Trophoblast cell (in vitro differentiated cells and primary cell): ENCODE results near the gene CFI.

Experiments
- DNase-seq, 2 donors: peaks; one replicate each; pipeline ENCODE4 v3.0.0-alpha.2; 2016
- H2AFZ ChIP-seq: 2 replicates; pipeline ENCODE4 v1.6.1; 2013; ENCODE audit warnings: low read length, moderate library complexity, mild to moderate bottlenecking; ENCODE audit not compliant: insufficient read depth, poor library complexity
- H2AK5ac ChIP-seq: 2 replicates; pipeline ENCODE4 v1.6.1; 2013; ENCODE audit warnings: mild to moderate bottlenecking, low read length
- H2BK120ac ChIP-seq: 2 replicates; pipeline ENCODE4 v1.6.1; 2013; ENCODE audit warnings: low read length, mild to moderate bottlenecking, moderate library complexity; ENCODE audit not compliant: insufficient read depth, poor library complexity
- H2BK12ac ChIP-seq: 2 replicates; pipeline ENCODE4 v1.6.1; 2013; ENCODE audit warnings: mild to moderate bottlenecking, low read length, moderate library complexity
- H2BK5ac ChIP-seq: 2 replicates; pipeline ENCODE4 v1.6.1; 2013; ENCODE audit warnings: low read length, low read depth, moderate library complexity, mild to moderate bottlenecking; ENCODE audit not compliant: poor library complexity
- H3K14ac ChIP-seq: 2 replicates; pipeline ENCODE4 v1.6.1; 2013; ENCODE audit warnings: mild to moderate bottlenecking, low read length
- H3K18ac ChIP-seq: 2 replicates; pipeline ENCODE4 v1.6.1; 2013; ENCODE audit warnings: mild to moderate bottlenecking, low read length
- H3K23ac ChIP-seq: 2 replicates; pipeline ENCODE4 v1.6.1; 2013; ENCODE audit warnings: low read length
- H3K27ac ChIP-seq: 2 replicates; pipeline ENCODE4 v1.5.1; 2013; ENCODE audit warnings: low read depth, mild to moderate bottlenecking, inconsistent platforms, low read length, moderate library complexity
- H3K27me3 ChIP-seq: 2 replicates; pipeline ENCODE4 v1.6.1; 2013; ENCODE audit warnings: inconsistent platforms, mild to moderate bottlenecking, low read length, moderate library complexity; ENCODE audit not compliant: insufficient read depth
- H3K36me3 ChIP-seq, 2 experiments: 1 replicate in 1 of 2; 2 replicates in 1 of 2; pipeline ENCODE4 v1.6.1; 2013; ENCODE audit warnings: low read length in 2 of 2, mild to moderate bottlenecking in 2 of 2, moderate library complexity in 1 of 2; ENCODE audit not compliant: insufficient read depth in 2 of 2, control insufficient read depth in 1 of 2
- H3K4ac ChIP-seq: 2 replicates; pipeline ENCODE4 v1.6.1; 2013; ENCODE audit warnings: low read depth, mild to moderate bottlenecking, low read length, moderate library complexity
- H3K4me1 ChIP-seq, 2 experiments: 1 replicate in 1 of 2; 2 replicates in 1 of 2; pipeline ENCODE4 v1.6.1; 2013; ENCODE audit warnings: low read length in 2 of 2, mild to moderate bottlenecking in 2 of 2, moderate library complexity in 1 of 2; ENCODE audit not compliant: insufficient read depth in 2 of 2, control insufficient read depth in 1 of 2
- H3K4me2 ChIP-seq: 2 replicates; pipeline ENCODE4 v1.6.1; 2013; ENCODE audit warnings: inconsistent platforms, mild to moderate bottlenecking, low read length, moderate library complexity
- H3K4me3 ChIP-seq: 2 replicates; pipeline ENCODE4 v1.5.1; 2013; ENCODE audit warnings: mild to moderate bottlenecking, low read depth, low read length, inconsistent platforms
- H3K79me1 ChIP-seq: one replicate; pipeline ENCODE4 v1.6.1; 2013; ENCODE audit warnings: low read length
- H3K79me2 ChIP-seq: 2 replicates; pipeline ENCODE4 v1.6.1; 2013; ENCODE audit warnings: low read length, mild to moderate bottlenecking; ENCODE audit not compliant: control insufficient read depth, insufficient read depth, poor library complexity
- H3K9ac ChIP-seq: 2 replicates; pipeline ENCODE4 v1.6.1; 2013; ENCODE audit warnings: mild to moderate bottlenecking, low read length
- H3K9me3 ChIP-seq: 2 replicates; pipeline ENCODE4 v1.6.1; 2013; ENCODE audit warnings: low read depth, mild to moderate bottlenecking, control low read depth, inconsistent platforms, low read length; ENCODE audit not compliant: insufficient read depth
- H4K12ac ChIP-seq: 2 replicates; pipeline ENCODE4 v1.6.1; 2013; ENCODE audit warnings: low read depth, mild to moderate bottlenecking, low read length, moderate library complexity
- H4K8ac ChIP-seq: 2 replicates; pipeline ENCODE4 v1.6.1; 2013; ENCODE audit warnings: low read depth, mild to moderate bottlenecking, low read length, moderate library complexity
- H4K91ac ChIP-seq: one replicate; pipeline ENCODE4 v1.6.1; 2013; ENCODE audit warnings: low read depth, mild to moderate bottlenecking, low read length, moderate library complexity
- WGBS: extraction: QIAGEN DNeasy Blood & Tissue Kit; methylation state at CpG from one replicate; pipeline ENCODE4 v1.1.7; 2013; ENCODE audit warnings: missing lambda C conversion rate; ENCODE audit not compliant: insufficient read length, insufficient coverage; ENCODE audit errors: extremely low coverage; 5-methylcytosine and 5-hydroxymethylcytosine counted together

The CFI gene

DNA sequence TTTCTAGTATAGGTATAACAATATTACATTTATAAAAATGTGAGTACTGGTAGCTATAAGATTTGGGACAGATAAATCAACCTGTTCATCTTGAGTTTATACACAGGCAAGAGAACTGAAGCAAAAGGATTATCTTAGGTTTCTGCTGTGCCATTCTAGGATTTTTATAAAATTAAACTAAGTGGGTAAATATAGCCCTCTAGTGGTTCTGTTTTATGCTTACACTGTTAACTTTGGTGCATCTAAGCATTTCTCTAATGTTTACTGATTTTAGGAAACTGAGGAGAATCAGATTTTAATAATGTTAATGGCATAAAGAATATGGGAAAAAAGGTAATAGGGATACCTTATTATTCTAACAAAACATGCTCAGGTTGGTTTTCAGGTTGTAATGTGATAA, 24.9 kb upstream of the CFI start:
- H3K27me3 ChIP-seq: no peaks in the 10 kb centered on the region
- peak in 1 of 2 donors; percentile 59 for DNase-seq
- no peaks in the 10 kb centered on the region for H3K79me2 ChIP-seq
- H4K8ac ChIP-seq: no peak overlapping the region
- no peak overlapping the region for H2BK12ac ChIP-seq
- H3K9ac ChIP-seq: no peak overlapping the region
- no peak overlapping the region for H3K4me3 ChIP-seq
- H3K4me1 ChIP-seq: no peaks in the 10 kb centered on the region
- no peak overlapping the region for H2BK120ac ChIP-seq
- H3K79me1 ChIP-seq: no peaks in the 10 kb centered on the region
- H4K12ac ChIP-seq: no peak overlapping the region
- no peaks in the 10 kb centered on the region for H3K9me3 ChIP-seq
- no peak overlapping the region for H4K91ac ChIP-seq
- H3K23ac ChIP-seq: no peak overlapping the region
- H3K14ac ChIP-seq: no peak overlapping the region
- no peak overlapping the region for H2AK5ac ChIP-seq
- no peak overlapping the region for H3K18ac ChIP-seq
- H2BK5ac ChIP-seq: no peak overlapping the region
- H3K36me3 ChIP-seq: peaks cover 4 to 6% of the 10 kb centered on the region in 2 experiments
- H2AFZ ChIP-seq: no peak overlapping the region
- H3K4ac ChIP-seq: no peak overlapping the region
- no peak overlapping the region for H3K4me2 ChIP-seq
- no peak overlapping the region for H3K27ac ChIP-seq

DNA sequence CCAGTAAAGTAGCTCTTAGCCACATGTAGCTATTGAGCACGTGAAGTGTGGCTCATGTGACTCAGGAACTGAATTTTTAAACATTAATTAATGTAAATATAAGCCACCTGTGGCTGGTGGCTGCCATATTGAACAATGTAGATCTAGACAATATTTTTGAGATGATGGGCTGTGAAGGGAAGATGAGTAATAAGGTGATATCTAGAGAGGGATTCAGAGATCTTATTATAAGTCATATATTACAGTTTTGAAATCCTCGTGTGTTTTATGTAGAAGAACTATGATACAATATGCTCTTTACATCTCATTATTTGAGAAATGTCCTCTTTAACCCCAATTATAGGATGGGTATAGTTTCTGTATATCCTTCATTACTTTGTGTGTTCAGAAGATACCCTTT, 19.4 kb upstream of the CFI start:
- H3K79me2 ChIP-seq: no peaks in the 10 kb centered on the region
- no peak overlapping the region for H4K91ac ChIP-seq
- peaks cover 7 to 14% of the 10 kb centered on the region in 2 experiments for H3K36me3 ChIP-seq

DNA sequence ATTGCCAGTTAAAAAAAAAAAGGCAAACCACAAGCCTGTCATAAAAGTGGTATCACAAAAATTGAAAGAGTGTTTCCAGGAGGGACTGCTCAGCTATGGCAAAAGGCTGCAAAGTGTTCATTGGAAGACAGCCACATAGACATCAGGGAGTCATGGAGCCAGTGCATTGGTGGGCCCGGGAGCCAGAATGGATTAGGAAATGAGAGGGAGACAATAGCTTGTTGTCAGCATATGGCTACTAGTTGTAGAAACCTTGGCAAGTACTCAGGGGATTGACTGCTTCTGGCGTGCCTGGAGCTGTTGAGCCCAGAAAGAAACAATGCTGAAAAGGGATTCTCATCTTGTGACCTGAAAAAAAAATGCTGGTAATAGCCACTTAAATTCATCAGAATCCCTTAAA, 18.8 kb upstream of the CFI start:
- no peaks in the 10 kb centered on the region for H3K4me1 ChIP-seq
- no peaks in the 10 kb centered on the region for H3K9me3 ChIP-seq
- no peak overlapping the region for H2AFZ ChIP-seq
- no peak overlapping the region for H4K8ac ChIP-seq
- H4K91ac ChIP-seq: no peak overlapping the region
- H3K4me3 ChIP-seq: no peak overlapping the region
- H2AK5ac ChIP-seq: no peak overlapping the region
- peaks cover 5% of the 10 kb centered on the region for H3K79me2 ChIP-seq
- no peak overlapping the region for H3K27ac ChIP-seq
- no peak overlapping the region for H3K4ac ChIP-seq
- DNase-seq: no peak
- H3K23ac ChIP-seq: no peak overlapping the region
- H2BK5ac ChIP-seq: no peak overlapping the region
- H3K18ac ChIP-seq: no peak overlapping the region
- H3K79me1 ChIP-seq: peaks cover 5% of the 10 kb centered on the region
- H3K36me3 ChIP-seq: peaks cover 7 to 14% of the 10 kb centered on the region in 2 experiments
- H3K4me2 ChIP-seq: no peak overlapping the region
- no peak overlapping the region for H2BK120ac ChIP-seq
- WGBS: no CpG with 5 or more reads among the region's 2 CpGs
- H3K27me3 ChIP-seq: no peaks in the 10 kb centered on the region
- H3K9ac ChIP-seq: no peak overlapping the region
- no peak overlapping the region for H3K14ac ChIP-seq
- H2BK12ac ChIP-seq: no peak overlapping the region
- no peak overlapping the region for H4K12ac ChIP-seq

More for the DNA sequence above, 19.4 kb upstream of the CFI start:
- Histone ChIP-seq H2AK5ac (no peak overlapping the region), H3K9me3 (no peaks in the 10 kb centered on the region), H3K4me3 (no peak overlapping the region), H2BK5ac (no peak overlapping the region), H3K23ac (no peak overlapping the region), H3K14ac (no peak overlapping the region), H3K9ac (no peak overlapping the region), H3K18ac (no peak overlapping the region), H2BK12ac (no peak overlapping the region), H3K79me1 (no peaks in the 10 kb centered on the region), H3K27me3 (no peaks in the 10 kb centered on the region), H2BK120ac (no peak overlapping the region), H4K12ac (no peak overlapping the region), H3K4me2 (no peak overlapping the region), H2AFZ (no peak overlapping the region), H3K4ac (no peak overlapping the region), H3K4me1 (no peaks in the 10 kb centered on the region), H3K27ac (no peak overlapping the region), H4K8ac (no peak overlapping the region)
- WGBS: no CpG with 5 or more reads among the region's 2 CpGs
- no peak for DNase-seq

DNA sequence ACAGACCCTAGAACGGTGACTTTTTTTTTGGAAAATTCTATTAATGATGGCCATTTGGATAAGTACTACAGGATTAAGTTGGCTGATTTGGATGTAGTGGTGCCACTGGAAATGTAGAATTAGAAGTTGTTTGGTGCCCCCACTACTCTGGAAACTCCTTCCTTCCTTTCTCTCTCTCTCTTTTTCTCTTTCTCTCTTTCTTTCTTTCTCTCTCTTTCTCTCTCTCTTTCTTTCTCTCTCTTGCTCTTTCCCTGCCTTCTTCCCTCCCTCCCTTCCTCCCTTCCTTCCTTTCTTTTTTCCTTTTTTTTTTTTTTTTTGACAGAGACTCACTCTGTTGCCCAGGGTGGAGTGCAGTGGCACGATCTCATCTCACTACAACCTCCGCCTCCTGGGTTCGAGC, 16.5 kb upstream of the CFI start:
- Histone ChIP-seq H3K27me3 (no peaks in the 10 kb centered on the region), H3K4me1 (no peaks in the 10 kb centered on the region), H3K9ac (no peak overlapping the region), H3K18ac (no peak overlapping the region), H3K4me2 (no peak overlapping the region), H3K79me1 (peaks cover 5% of the 10 kb centered on the region), H3K27ac (no peak overlapping the region), H2BK12ac (no peak overlapping the region), H2AK5ac (no peak overlapping the region), H3K4me3 (no peak overlapping the region), H4K91ac (no peak overlapping the region), H3K4ac (no peak overlapping the region), H4K12ac (no peak overlapping the region), H3K14ac (no peak overlapping the region), H2AFZ (no peak overlapping the region), H3K79me2 (peaks cover 5% of the 10 kb centered on the region), H3K23ac (no peak overlapping the region), H3K36me3 (peaks cover 7 to 12% of the 10 kb centered on the region in 2 experiments), H3K9me3 (no peaks in the 10 kb centered on the region), H2BK120ac (no peak overlapping the region), H4K8ac (no peak overlapping the region), H2BK5ac (no peak overlapping the region)
- WGBS: no CpG with 5 or more reads among the region's 4 CpGs
- DNase-seq: no peak
